GM18858 (cell line): ENCODE data around the gene DNAJC15.
"Not testable (repeated sequence)": the region's sequence is repeated elsewhere in the genome, so short reads cannot be mapped to it uniquely, and the experiment has no call there.

Source experiments
- ATAC-seq: cut with Tn5 transposase; IDR thresholded peaks from one replicate; pipeline ENCODE4 v1.9.1; 2021; ENCODE audit not compliant: unreplicated experiment

DNAJC15 gene

GRCh38 chr13:43003729-43004128 lies 19.7 kb upstream of the DNAJC15 start:
- no peak for ATAC-seq

- no peak for ATAC-seq
These were observed 17.7 kb upstream of the DNAJC15 start for GRCh38 chr13:43005460-43006236.

- ATAC-seq: no peak
These were observed 16.3 kb upstream of the DNAJC15 start for GRCh38 chr13:43006893-43007631.

DNA sequence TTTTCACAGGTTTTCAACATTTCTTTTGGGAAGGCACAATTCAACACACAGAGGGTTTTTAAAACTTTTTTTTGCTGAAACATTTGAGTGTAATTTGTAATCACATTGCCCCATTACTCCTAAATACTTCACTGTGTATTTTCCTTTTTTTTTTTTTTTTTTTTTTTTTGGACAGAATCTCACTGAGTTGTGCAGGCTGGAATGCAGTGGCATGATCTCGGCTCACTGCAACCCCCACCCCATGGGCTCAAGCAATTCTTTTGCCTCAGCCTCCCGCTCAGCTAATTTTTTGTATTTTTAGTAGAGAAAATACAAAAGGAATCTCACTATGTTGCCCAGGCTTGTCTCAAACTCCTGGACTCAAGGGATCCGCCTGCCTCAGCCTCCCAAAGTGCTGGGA lies 14.8 kb upstream of the DNAJC15 start:
- ATAC-seq: no peak

GRCh38 chr13:43009506-43009905 lies 13.9 kb upstream of the DNAJC15 start:
- no peak for ATAC-seq

- ATAC-seq: no peak
These were observed 9.2 kb upstream of the DNAJC15 start for GRCh38 chr13:43014162-43014561.

DNA sequence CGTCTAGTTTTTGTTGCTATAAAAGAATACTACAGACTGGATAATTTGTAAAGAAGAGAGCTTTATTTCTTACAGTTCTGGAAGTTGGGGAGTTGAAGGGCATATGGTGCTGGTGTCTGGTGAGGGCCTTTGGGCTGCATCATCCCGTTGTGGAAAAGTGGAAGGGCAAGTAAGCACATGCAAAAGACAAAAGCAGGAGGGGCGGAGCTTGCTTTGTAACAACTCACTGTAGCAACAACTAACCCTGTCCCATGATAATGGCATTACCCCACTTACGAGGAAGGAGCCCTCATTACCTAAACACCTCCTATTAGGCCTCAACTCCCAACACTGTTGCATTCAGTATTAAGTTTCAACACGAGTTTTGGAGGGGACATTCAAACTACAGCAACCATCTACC lies 7.2 kb upstream of the DNAJC15 start:
- no peak for ATAC-seq

GRCh38 chr13:43019811-43020210 lies 3.6 kb upstream of the DNAJC15 start:
- ATAC-seq: no peak

- ATAC-seq: no peak
These were observed 2.6 kb upstream of the DNAJC15 start for GRCh38 chr13:43020794-43021193.

GRCh38 chr13:43021926-43022670 lies 1.3 kb upstream of the DNAJC15 start:
- no peak for ATAC-seq

GRCh38 chr13:43022934-43023288 lies 475 bp upstream of the DNAJC15 start:
- ATAC-seq: no peak

DNA sequence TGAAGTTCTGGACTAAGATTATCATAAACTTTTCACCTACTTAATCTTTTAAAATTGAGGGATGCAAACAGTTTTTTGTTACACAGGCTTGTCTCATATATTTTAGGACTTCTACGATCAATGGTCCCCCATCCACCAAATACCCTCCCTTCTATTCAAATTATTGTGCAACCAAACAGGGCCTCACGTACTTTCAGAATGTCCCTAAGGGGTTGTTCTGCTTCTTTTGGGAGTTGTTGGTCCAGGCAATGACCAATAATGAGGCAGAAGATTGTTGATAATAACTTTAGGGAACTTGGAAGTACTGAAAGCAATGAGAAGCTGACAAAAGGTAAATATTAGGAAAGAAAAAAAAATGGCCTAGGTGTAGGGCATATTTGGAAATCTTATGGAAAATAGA lies 2.9 kb downstream of the DNAJC15 start:
- ATAC-seq: no peak

- ATAC-seq: peak; percentile 73
These were observed 7.2 kb downstream of the DNAJC15 start for GRCh38 chr13:43030548-43030947.

GRCh38 chr13:43031881-43032280 lies 8.5 kb downstream of the DNAJC15 start:
- ATAC-seq: no peak

- ATAC-seq: no peak
These were observed 9.7 kb downstream of the DNAJC15 start for GRCh38 chr13:43033038-43033437.

- no peak for ATAC-seq
These were observed 13.2 kb downstream of the DNAJC15 start for GRCh38 chr13:43036351-43037250.

- no peak for ATAC-seq
These were observed 16.6 kb downstream of the DNAJC15 start for GRCh38 chr13:43039966-43040365.

GRCh38 chr13:43040581-43041368 lies 17.4 kb downstream of the DNAJC15 start:
- ATAC-seq: not testable (repeated sequence)

DNA sequence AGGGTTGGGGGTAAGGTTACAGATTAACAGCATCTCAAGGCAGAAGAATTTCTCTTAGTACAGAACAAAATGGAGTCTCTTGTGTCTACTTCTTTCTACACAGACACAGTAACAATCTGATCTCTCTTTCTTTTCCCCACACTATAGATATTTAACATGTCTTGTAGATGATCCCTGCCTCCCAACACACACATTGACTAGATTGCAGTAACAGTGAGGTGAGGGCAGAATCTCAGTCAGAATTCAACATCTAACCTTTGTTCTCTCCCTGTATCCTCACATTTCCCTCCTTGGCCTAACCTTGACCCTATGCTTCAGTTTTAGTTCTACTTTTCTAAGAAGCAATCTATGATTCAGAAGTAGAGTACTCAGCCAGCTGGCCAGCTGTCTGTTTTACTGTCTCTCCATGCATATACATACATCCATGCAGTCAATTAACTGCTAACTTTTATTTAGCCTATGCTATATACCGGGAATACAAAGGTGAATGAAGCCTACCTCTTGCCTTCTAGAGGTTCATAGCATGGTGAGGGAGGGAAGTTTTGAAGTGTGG lies 18.1 kb downstream of the DNAJC15 start:
- ATAC-seq: peak; percentile 59
